GM23338 (cell line): ENCODE measurements around the gene DAPK1. TPM values are rescaled to one million over a fixed set of nuclear protein-coding genes. Genes with fewer than 3 reads are reported as not detected.

Experiments used
- ATAC-seq: fragments of 200-7000 bp; cut with Tn5 transposase; 3 replicates; pipeline ENCODE4 v1.9.1; 2020
- DNase-seq: peaks from one replicate; pipeline ENCODE4 v3.0.0-alpha.2; 2015; ENCODE audit warnings: low spot score
- H2AFZ ChIP-seq: fragments of 200-600 bp; sonication (generic); 2 replicates; pipeline ENCODE4 v1.8.0; 2016; ENCODE audit warnings: antibody characterized with exemption, mild to moderate bottlenecking, moderate library complexity
- H3F3A ChIP-seq: fragments of 200-600 bp; sonication (generic); replicated peaks from 2 replicates; pipeline ENCODE4 v1.8.0; 2017; ENCODE audit warnings: antibody characterized with exemption, mixed run types, low read depth
- H3K27ac ChIP-seq: fragments of 200-600 bp; sonication (generic); 2 replicates; pipeline ENCODE4 v1.6.1; 2016; ENCODE audit warnings: low read depth
- H3K27me3 ChIP-seq: fragments of 200-600 bp; sonication (generic); 2 replicates; pipeline ENCODE4 v1.8.0; 2016; ENCODE audit warnings: mild to moderate bottlenecking, mixed run types, moderate library complexity; ENCODE audit not compliant: insufficient read depth
- H3K36me3 ChIP-seq: fragments of 200-600 bp; sonication (generic); 2 replicates; pipeline ENCODE4 v1.8.0; 2016; ENCODE audit warnings: mild to moderate bottlenecking; ENCODE audit not compliant: insufficient read depth
- H3K4me1 ChIP-seq: fragments of 200-600 bp; sonication (generic); 2 replicates; pipeline ENCODE4 v1.8.0; 2016; ENCODE audit warnings: mild to moderate bottlenecking, moderate library complexity; ENCODE audit not compliant: insufficient read depth
- H3K4me2 ChIP-seq: fragments of 200-600 bp; sonication (generic); 2 replicates; pipeline ENCODE4 v1.7.1; 2017; ENCODE audit warnings: mixed run types
- H3K4me3 ChIP-seq: fragments of 200-600 bp; sonication (generic); 2 replicates; pipeline ENCODE4 v1.6.1; 2016; ENCODE audit warnings: mixed run types
- H3K79me2 ChIP-seq: fragments of 200-600 bp; sonication (generic); replicated peaks from 2 replicates; pipeline ENCODE4 v1.8.0; 2017; ENCODE audit warnings: mild to moderate bottlenecking; ENCODE audit not compliant: insufficient read depth
- H3K9me2 ChIP-seq: fragments of 200-600 bp; sonication (generic); 2 replicates; pipeline ENCODE4 v1.8.0; 2017; ENCODE audit not compliant: insufficient read depth
- H4K20me1 ChIP-seq: fragments of 200-600 bp; sonication (generic); replicated peaks from 2 replicates; pipeline ENCODE4 v1.8.0; 2017; ENCODE audit warnings: mild to moderate bottlenecking; ENCODE audit not compliant: insufficient read depth
- H3K27ac Mint-ChIP-seq: 2 replicates; pipeline ENCODE4 v1.8.0; 2020; ENCODE audit warnings: inconsistent platforms, mild to moderate bottlenecking, moderate library complexity, mixed read lengths
- H3K27me3 Mint-ChIP-seq: 3 replicates; pipeline ENCODE4 v1.8.0; 2022; ENCODE audit warnings: low read depth, mild to moderate bottlenecking, moderate library complexity, mixed read lengths, inconsistent platforms; ENCODE audit not compliant: insufficient read depth, poor library complexity
- H3K36me3 Mint-ChIP-seq: 3 replicates; pipeline ENCODE4 v1.8.0; 2021; ENCODE audit warnings: low read depth, mild to moderate bottlenecking, inconsistent platforms, moderate library complexity, mixed read lengths
- H3K4me1 Mint-ChIP-seq: 3 replicates; pipeline ENCODE4 v1.8.0; 2020; ENCODE audit warnings: mild to moderate bottlenecking, inconsistent platforms, mixed read lengths
- H3K4me3 Mint-ChIP-seq: 3 replicates; pipeline ENCODE4 v1.8.0; 2021; ENCODE audit warnings: moderate library complexity, mild to moderate bottlenecking, inconsistent platforms, mixed read lengths
- H3K9me3 Mint-ChIP-seq: 3 replicates; pipeline ENCODE4 v1.8.0; 2020; ENCODE audit warnings: moderate library complexity, mild to moderate bottlenecking, inconsistent platforms, mixed read lengths
- CTCF ChIP-seq, 2 experiments: fragments of 200-600 bp in 1 of 2; sonication (generic) in 1 of 2; conservative IDR thresholded peaks; 2 replicates each; pipeline versions ENCODE4 v1.5.1 to v1.6.1; 2016 to 2017; ENCODE audit warnings: antibody characterized with exemption in 2 of 2, low read depth in 2 of 2, mild to moderate bottlenecking in 2 of 2, moderate library complexity in 1 of 2
- EZH2 ChIP-seq: fragments of 200-600 bp; sonication (generic); IDR thresholded peaks from one replicate; pipeline ENCODE4 v1.8.0; 2017; ENCODE audit warnings: antibody characterized with exemption, mild to moderate bottlenecking, low read depth; ENCODE audit not compliant: unreplicated experiment
- JUNB ChIP-seq: IDR thresholded peaks from one replicate; pipeline ENCODE4 v1.6.1; 2016; ENCODE audit warnings: antibody characterized with exemption; ENCODE audit not compliant: unreplicated experiment
- POLR2AphosphoS5 ChIP-seq: IDR thresholded peaks from 2 replicates; pipeline ENCODE4 v1.6.1; 2016; ENCODE audit warnings: antibody characterized with exemption, low read depth
- STAT1 ChIP-seq: IDR thresholded peaks from one replicate; pipeline ENCODE4 v1.6.1; 2016; ENCODE audit warnings: antibody characterized with exemption; ENCODE audit not compliant: unreplicated experiment
- ZNF331 ChIP-seq: fragments of 250-450 bp; sonication (Bioruptor Pico); IDR thresholded peaks from 2 replicates; pipeline ENCODE4 v1.5.0; 2020; ENCODE audit warnings: low read depth, mild to moderate bottlenecking, moderate library complexity
- ZNF462 ChIP-seq: fragments of 250-450 bp; sonication (Bioruptor Pico); IDR thresholded peaks from 2 replicates; pipeline ENCODE4 v1.5.0; 2020; ENCODE audit warnings: mild to moderate bottlenecking, moderate library complexity
- polyA plus RNA-seq: library from polyadenylated mRNA; unstranded; fragments of >200 nt; fragmentation: Nextera tagmentation; extraction: Ambion mirVana; gene quantifications from 2 replicates; pipeline ENCODE4 v1.2.1, GENCODE V29; 2016
- total RNA-seq: library from RNA; depleted of rRNA; stranded (reverse); fragments of >200 nt; shearing (Covaris generic); gene quantifications from 2 replicates; pipeline ENCODE4 v1.2.3, GENCODE V29; 2014

Gene DAPK1
- total and polyA plus RNA-seq, 2 experiments from 2014 or later: 37.0 to 134 TPM

GRCh38 chr9:87655731-87656130 lies 158.1 kb downstream of the DAPK1 start (continued):
- TF ChIP-seq JUNB: no peak
- TF ChIP-seq ZNF462: no peak
- no peak for TF ChIP-seq STAT1

- Histone ChIP-seq H4K20me1 (peaks cover 8% of the 10 kb centered on the region), H2AFZ (no peak overlapping the region), H3K36me3 (peaks cover 30% of the 10 kb centered on the region), H3K79me2 (no peaks in the 10 kb centered on the region), H3K27ac (peak overlapping the region; percentile 33; the same call in 1 of the 2 replicates), H3K27me3 (no peaks in the 10 kb centered on the region), H3K4me1 (no peaks in the 10 kb centered on the region), H3F3A (0 out of 2 replicates have a peak, but pooled peaks cover 3% of the 10 kb centered on the region), H3K4me3 (no peak overlapping the region), H3K9me2 (no peaks in the 10 kb centered on the region), H3K4me2 (no peak overlapping the region)
- Mint-ChIP-seq H3K9me3 (no peaks in the 10 kb centered on the region), H3K4me3 (no peak overlapping the region), H3K27me3 (peaks cover 7% of the 10 kb centered on the region), H3K4me1 (peaks cover 15% of the 10 kb centered on the region), H3K27ac (peak overlapping the region; percentile 90), H3K36me3 (peaks cover 82% of the 10 kb centered on the region)
- no peak for ATAC-seq
- DNase-seq: no peak
- TF ChIP-seq JUNB (no peak), EZH2 (no peak), ZNF331 (CRISPR knock-in tag) (no peak), ZNF462 (no peak), POLR2AphosphoS5 (no peak), CTCF (conservative IDR thresholded peaks at IDR 0.05; ENCODE audit: low read depth in 2 of 2) (no peak), STAT1 (no peak)
Observed at GRCh38 chr9:87656485-87656884, 158.8 kb downstream of the DAPK1 start.
